Tibial nerve (tissue), 4 donors: ENCODE data around the gene TCF23. TPM values are rescaled to one million over a fixed set of nuclear protein-coding genes. Genes with fewer than 3 reads are reported as not detected.

ENCODE experiments used
- DNase-seq, 2 donors: peaks; one replicate each; pipeline ENCODE4 v3.0.0-alpha.2; 2019; ENCODE audit warnings: low spot score in 2 of 2
- H3K27ac ChIP-seq, 4 donors: fragments of 200-600 bp; sonication (generic) in 3 of 4; one replicate each; pipeline ENCODE4 v1.5.1; 2017 to 2019; ENCODE audit warnings: mild to moderate bottlenecking in 1 of 4
- H3K27me3 ChIP-seq, 2 donors: fragments of 200-600 bp; sonication (generic) in 1 of 2; one replicate each; pipeline versions ENCODE4 v1.5.1 to v1.6.0; 2017 to 2019
- H3K36me3 ChIP-seq, 3 donors: fragments of 200-600 bp; sonication (generic); one replicate each; pipeline ENCODE4 v1.5.1; 2018 to 2019
- H3K4me1 ChIP-seq, 4 donors: fragments of 200-600 bp; sonication (generic) in 3 of 4; one replicate each; pipeline ENCODE4 v1.5.1; 2017 to 2019
- H3K4me3 ChIP-seq, 4 donors: fragments of 200-600 bp; sonication (generic) in 3 of 4; one replicate each; pipeline ENCODE4 v1.5.1; 2017 to 2019; ENCODE audit warnings: mild to moderate bottlenecking in 1 of 4, moderate library complexity in 1 of 4
- H3K9me3 ChIP-seq, 4 donors: fragments of 200-600 bp; sonication (generic) in 3 of 4; one replicate each; pipeline ENCODE4 v1.5.1; 2017 to 2019
- EP300 ChIP-seq, 2 donors: sonication (generic); formaldehyde crosslinking; IDR thresholded peaks; one replicate each; pipeline ENCODE4 v1.6.1; 2017; ENCODE audit warnings: antibody characterized with exemption in 2 of 2, mild to moderate bottlenecking in 1 of 2
- POLR2A ChIP-seq, 2 donors: fragments of 450-650 bp; IDR thresholded peaks; one replicate each; pipeline ENCODE4 v1.6.1; 2017; ENCODE audit warnings: antibody characterized with exemption in 2 of 2, mild to moderate bottlenecking in 2 of 2, moderate library complexity in 2 of 2
- WGBS, 2 donors: methylation state at CpG; one replicate each; pipeline ENCODE4 v1.1.5; 2018; 5-methylcytosine and 5-hydroxymethylcytosine counted together
- total RNA-seq, 4 donors: library from RNA; depleted of rRNA; stranded (reverse); fragments of >200 nt; gene quantifications; one replicate each; pipeline ENCODE4 v1.1.0, GENCODE V29; 2016
- TF ChIP-seq, protein P1 (sequence below), 5 experiments: fragments of 200-600 bp in 3 of 5; fragments of 450-650 bp in 2 of 5; sonication (generic) in 3 of 5; IDR thresholded peaks; one replicate each; pipeline ENCODE4 v1.5.1; 2016 to 2019; ENCODE audit warnings: antibody characterized with exemption in 5 of 5, mild to moderate bottlenecking in 3 of 5, moderate library complexity in 2 of 5

TCF23 gene
- total RNA-seq, 4 donors from 2014 or later: not detected

DNA sequence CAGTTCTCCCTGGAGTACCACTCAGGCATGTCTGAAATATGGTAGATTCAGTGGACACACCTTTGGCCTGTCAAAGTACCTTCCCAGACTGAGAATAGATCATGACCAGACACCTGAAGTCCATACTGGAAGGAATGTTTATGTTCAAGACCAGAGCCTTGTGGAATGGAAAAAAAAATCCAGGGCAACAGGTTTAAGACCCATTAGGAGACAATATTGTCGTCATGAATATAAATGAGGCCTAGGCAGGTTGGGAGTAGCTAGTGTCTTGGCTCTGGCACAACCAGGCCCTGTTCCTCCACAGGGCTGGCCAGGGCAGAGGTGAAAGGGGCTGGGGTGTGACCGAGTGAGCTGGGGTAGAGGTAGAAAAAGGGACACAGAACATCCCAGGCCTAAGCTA, 49.8 kb downstream of the TCF23 start:
- Histone ChIP-seq H3K9me3 (no peaks in the 10 kb centered on the region), H3K36me3 (peaks cover 0 to 43% (median 0%) of the 10 kb centered on the region in 3 donors), H3K27me3 (no peaks in the 10 kb centered on the region), H3K27ac (no peak overlapping the region), H3K4me1 (no peaks in the 10 kb centered on the region), H3K4me3 (no peak overlapping the region)
- no peak for DNase-seq
- WGBS, 2 donors: 70 to 78% methylated on average over 2 of the region's 2 CpGs
- TF ChIP-seq EP300 (IDR thresholded peaks at IDR 0.05): no peak
- TF ChIP-seq, protein P1, sequence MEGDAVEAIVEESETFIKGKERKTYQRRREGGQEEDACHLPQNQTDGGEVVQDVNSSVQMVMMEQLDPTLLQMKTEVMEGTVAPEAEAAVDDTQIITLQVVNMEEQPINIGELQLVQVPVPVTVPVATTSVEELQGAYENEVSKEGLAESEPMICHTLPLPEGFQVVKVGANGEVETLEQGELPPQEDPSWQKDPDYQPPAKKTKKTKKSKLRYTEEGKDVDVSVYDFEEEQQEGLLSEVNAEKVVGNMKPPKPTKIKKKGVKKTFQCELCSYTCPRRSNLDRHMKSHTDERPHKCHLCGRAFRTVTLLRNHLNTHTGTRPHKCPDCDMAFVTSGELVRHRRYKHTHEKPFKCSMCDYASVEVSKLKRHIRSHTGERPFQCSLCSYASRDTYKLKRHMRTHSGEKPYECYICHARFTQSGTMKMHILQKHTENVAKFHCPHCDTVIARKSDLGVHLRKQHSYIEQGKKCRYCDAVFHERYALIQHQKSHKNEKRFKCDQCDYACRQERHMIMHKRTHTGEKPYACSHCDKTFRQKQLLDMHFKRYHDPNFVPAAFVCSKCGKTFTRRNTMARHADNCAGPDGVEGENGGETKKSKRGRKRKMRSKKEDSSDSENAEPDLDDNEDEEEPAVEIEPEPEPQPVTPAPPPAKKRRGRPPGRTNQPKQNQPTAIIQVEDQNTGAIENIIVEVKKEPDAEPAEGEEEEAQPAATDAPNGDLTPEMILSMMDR (IDR thresholded peaks at IDR 0.05): no peak
- TF ChIP-seq POLR2A (IDR thresholded peaks at IDR 0.05): no peak

DNA sequence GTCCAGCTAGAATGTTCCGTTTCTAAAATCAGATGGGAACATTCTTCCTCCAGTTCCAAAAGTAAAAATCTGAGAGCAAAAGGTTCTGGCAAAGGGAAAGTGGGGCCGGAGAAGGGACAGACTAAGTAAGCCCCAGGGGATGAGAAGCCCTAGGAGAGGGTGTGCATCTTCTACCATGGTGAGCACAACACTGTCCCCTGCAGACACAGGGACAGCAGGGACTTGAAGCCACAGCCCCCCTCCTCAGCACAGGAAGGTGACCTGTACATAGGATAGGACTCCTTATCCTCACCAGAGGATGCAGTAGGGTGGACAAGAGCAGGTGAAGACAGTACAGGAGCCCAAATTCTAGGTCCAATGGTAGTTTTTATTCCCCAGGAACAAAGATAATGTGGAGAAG, 50.4 kb downstream of the TCF23 start:
- Histone ChIP-seq H3K27me3 (no peaks in the 10 kb centered on the region), H3K36me3 (peaks cover 0 to 49% (median 0%) of the 10 kb centered on the region in 3 donors), H3K27ac (no peak overlapping the region), H3K4me3 (no peak overlapping the region), H3K9me3 (no peaks in the 10 kb centered on the region), H3K4me1 (no peaks in the 10 kb centered on the region)
- no peak for DNase-seq
- TF ChIP-seq EP300 (IDR thresholded peaks at IDR 0.05) (no peak), POLR2A (IDR thresholded peaks at IDR 0.05) (no peak)
- TF ChIP-seq, protein P1 (IDR thresholded peaks at IDR 0.05): no peak
- 64 to 80% methylated on average over 2 of the region's 2 CpGs for WGBS, 2 donors

DNA sequence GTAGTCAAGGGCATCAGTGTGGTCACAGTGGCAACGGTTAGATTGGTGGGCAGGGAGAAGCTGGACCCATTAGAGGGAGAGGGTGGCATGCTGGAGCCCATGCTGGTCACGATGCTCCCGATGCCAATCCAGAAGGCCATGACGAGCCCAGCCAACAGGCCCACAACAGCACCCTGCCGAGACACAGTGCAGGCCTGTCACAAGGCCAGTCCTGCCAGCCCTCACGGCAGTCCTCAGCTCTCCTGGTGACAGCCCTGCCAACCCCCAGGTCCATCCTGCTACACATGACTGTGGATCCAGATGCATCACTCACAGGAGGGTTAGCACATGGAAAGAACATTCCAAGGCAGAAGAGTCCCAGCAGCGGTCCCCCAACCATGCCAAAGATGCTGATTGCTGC, 52.9 kb downstream of the TCF23 start:
- no peaks in the 10 kb centered on the region for H3K9me3 ChIP-seq
- no peak for DNase-seq
- TF ChIP-seq, protein P1 (IDR thresholded peaks at IDR 0.05): no peak
- TF ChIP-seq POLR2A (IDR thresholded peaks at IDR 0.05) (no peak), EP300 (IDR thresholded peaks at IDR 0.05) (no peak)
- no peak overlapping the region for H3K27ac ChIP-seq
- no peaks in the 10 kb centered on the region for H3K27me3 ChIP-seq
- no peak overlapping the region for H3K4me3 ChIP-seq
- WGBS, 2 donors: 89 to 96% methylated on average over 4 to 6 of the region's 7 CpGs
- H3K36me3 ChIP-seq: peaks cover 0 to 73% (median 2%) of the 10 kb centered on the region in 3 donors
- no peaks in the 10 kb centered on the region for H3K4me1 ChIP-seq

- Histone ChIP-seq H3K4me3 (no peak overlapping the region), H3K36me3 (peaks cover 0 to 85% (median 5%) of the 10 kb centered on the region in 3 donors), H3K27ac (no peak overlapping the region), H3K4me1 (no peaks in the 10 kb centered on the region), H3K9me3 (no peaks in the 10 kb centered on the region), H3K27me3 (no peaks in the 10 kb centered on the region)
- WGBS, 2 donors: 74 to 89% methylated on average over 2 of the region's 2 CpGs
- TF ChIP-seq, protein P1 (IDR thresholded peaks at IDR 0.05): no peak
- TF ChIP-seq EP300 (IDR thresholded peaks at IDR 0.05) (no peak), POLR2A (IDR thresholded peaks at IDR 0.05) (no peak)
- no peak for DNase-seq
Observed at GRCh38 chr2:27202854-27203253, 54.0 kb downstream of the TCF23 start.

DNA sequence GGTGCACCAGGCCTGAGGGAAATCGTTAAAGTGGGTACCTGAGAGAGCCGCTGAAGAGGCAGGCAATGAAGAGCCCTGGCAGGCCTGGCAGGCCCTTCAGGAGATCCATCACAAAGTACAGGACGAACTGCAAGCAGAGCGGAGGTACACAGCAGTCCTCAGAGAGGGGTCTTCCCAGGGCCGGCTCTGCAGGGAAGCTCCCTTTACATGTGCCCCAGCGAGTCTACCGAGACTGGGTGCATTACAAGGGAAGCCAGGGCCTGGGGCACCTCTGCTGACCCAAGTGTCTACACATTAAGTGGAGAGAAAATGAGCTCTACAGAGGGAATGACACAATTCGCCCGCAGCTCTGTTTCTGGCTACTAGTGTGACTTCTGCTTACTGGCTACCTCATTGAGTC, 54.9 kb downstream of the TCF23 start:
- Histone ChIP-seq H3K4me1 (no peaks in the 10 kb centered on the region), H3K4me3 (no peak overlapping the region), H3K36me3 (peaks cover 0 to 94% (median 5%) of the 10 kb centered on the region in 3 donors), H3K27me3 (no peaks in the 10 kb centered on the region), H3K9me3 (no peaks in the 10 kb centered on the region), H3K27ac (no peak overlapping the region)
- TF ChIP-seq EP300 (IDR thresholded peaks at IDR 0.05) (no peak), POLR2A (IDR thresholded peaks at IDR 0.05) (no peak)
- TF ChIP-seq, protein P1 (IDR thresholded peaks at IDR 0.05): no peak
- 93 to 95% methylated on average over 9 of the region's 9 CpGs for WGBS, 2 donors
- DNase-seq: no peak
